Activated T-helper 1 cell treated with anti-CD3 and anti-CD28 coated beads, Interleukin-12 subunit alpha, Interleukin-12 subunit beta, Interleukin-2, Interleukin-4 antibody, amounts not matched to agents 30 ng/mL and 10 ng/mL and 1 ng/mL, durations not matched to agents 14 hours and 24 hours and 36 hours (primary cell): ENCODE results near the gene PSMC3IP. TPM values are rescaled to one million over a fixed set of nuclear protein-coding genes. Genes with fewer than 3 reads are reported as not detected.
A peak's percentile ranks its signal among the peaks of the same experiment; 100 is the strongest.

Experiments used
- DNase-seq: peaks from one replicate; pipeline ENCODE4 v3.0.0; 2021; ENCODE audit warnings: low spot score
- H3K27ac Mint-ChIP-seq: one replicate; pipeline ENCODE4 v1.8.0; 2021; ENCODE audit warnings: mild to moderate bottlenecking, mixed read lengths
- H3K27me3 Mint-ChIP-seq: one replicate; pipeline ENCODE4 v1.8.0; 2022; ENCODE audit warnings: mild to moderate bottlenecking, moderate library complexity, mixed read lengths; ENCODE audit not compliant: insufficient read depth
- H3K36me3 Mint-ChIP-seq: one replicate; pipeline ENCODE4 v1.8.0; 2021; ENCODE audit warnings: low read depth, mixed read lengths
- H3K4me1 Mint-ChIP-seq: one replicate; pipeline ENCODE4 v1.8.0; 2021; ENCODE audit warnings: low read depth, mixed read lengths
- H3K4me3 Mint-ChIP-seq: one replicate; pipeline ENCODE4 v1.8.0; 2021; ENCODE audit warnings: mild to moderate bottlenecking, moderate library complexity, mixed read lengths
- H3K9me3 Mint-ChIP-seq: one replicate; pipeline ENCODE4 v1.8.0; 2021; ENCODE audit warnings: mixed read lengths
- intact Hi-C: fragments of 100-400 bp; cut with micrococcal nuclease; formaldehyde crosslinking; loops from one replicate; pipeline ENCODE4 v1.15.1; 2024
- total RNA-seq: library from RNA; stranded (reverse); gene quantifications from 2 replicates; pipeline ENCODE4 v1.2.3, GENCODE V29; 2022

PSMC3IP gene
- total RNA-seq, 1 donor from 2014 or later: 27.6 TPM

DNA sequence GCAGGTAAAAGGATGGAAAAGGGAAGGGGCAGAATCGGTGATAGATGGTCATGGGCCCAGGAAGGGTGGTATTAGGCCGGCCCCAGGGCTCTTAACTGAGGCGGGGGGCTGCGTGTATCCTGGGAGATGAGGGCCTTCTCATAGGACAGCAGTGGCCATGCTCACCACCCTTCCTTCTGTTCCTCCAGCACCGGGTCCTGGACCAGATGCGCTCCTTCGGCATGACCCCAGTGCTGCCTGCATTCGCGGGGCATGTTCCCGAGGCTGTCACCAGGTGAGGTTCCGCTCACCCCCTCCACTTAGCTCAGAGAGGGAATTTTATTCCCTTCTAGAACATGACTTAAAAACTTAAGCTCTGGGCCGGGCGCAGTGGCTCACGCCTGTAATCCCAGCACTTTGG, 39.0 kb downstream of the PSMC3IP start:
- peaks cover 9% of the 10 kb centered on the region for H3K36me3 Mint-ChIP-seq
- no peaks in the 10 kb centered on the region for H3K9me3 Mint-ChIP-seq
- no peak overlapping the region for H3K4me3 Mint-ChIP-seq
- intact Hi-C loops: no loop called here
- no peak for DNase-seq
- H3K4me1 Mint-ChIP-seq: peaks cover 31% of the 10 kb centered on the region
- H3K27me3 Mint-ChIP-seq: peaks cover 7% of the 10 kb centered on the region
- no peak overlapping the region for H3K27ac Mint-ChIP-seq

DNA sequence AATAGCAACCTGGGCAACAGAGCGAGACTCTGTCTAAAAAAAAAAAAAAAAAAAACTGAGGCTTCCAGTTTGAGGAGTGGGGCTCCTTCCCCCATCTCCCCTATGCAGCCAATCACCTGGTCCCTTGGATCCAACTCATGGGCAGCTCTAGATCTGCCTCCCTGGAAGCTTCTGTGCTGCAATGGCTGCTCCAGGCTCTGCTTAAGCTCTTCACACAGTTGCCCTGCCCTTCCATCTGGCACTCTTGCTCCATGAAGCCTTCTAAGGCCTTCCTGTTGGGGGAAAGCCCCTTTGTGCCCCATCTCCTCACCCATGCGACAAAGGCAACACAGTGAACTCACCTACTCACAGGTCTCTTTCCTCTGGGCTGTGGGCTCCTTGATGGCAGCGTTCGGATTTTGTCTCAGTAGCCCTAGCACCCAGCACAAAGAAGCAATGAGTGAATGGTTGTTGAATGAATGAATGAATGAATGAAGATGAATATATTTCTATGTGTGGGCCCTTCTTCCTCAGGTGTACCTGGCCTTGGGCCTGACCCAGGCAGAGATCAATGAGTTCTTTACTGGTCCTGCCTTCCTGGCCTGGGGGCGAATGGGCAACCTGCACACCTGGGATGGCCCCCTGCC, 39.6 kb downstream of the PSMC3IP start:
- intact Hi-C loops: no loop called here
- peaks cover 9% of the 10 kb centered on the region for H3K36me3 Mint-ChIP-seq
- peaks cover 31% of the 10 kb centered on the region for H3K4me1 Mint-ChIP-seq
- H3K27me3 Mint-ChIP-seq: peaks cover 10% of the 10 kb centered on the region
- peak overlapping the region; percentile 62 for H3K4me3 Mint-ChIP-seq
- H3K9me3 Mint-ChIP-seq: no peaks in the 10 kb centered on the region
- no peak for DNase-seq
- peak overlapping the region; percentile 24 for H3K27ac Mint-ChIP-seq

DNA sequence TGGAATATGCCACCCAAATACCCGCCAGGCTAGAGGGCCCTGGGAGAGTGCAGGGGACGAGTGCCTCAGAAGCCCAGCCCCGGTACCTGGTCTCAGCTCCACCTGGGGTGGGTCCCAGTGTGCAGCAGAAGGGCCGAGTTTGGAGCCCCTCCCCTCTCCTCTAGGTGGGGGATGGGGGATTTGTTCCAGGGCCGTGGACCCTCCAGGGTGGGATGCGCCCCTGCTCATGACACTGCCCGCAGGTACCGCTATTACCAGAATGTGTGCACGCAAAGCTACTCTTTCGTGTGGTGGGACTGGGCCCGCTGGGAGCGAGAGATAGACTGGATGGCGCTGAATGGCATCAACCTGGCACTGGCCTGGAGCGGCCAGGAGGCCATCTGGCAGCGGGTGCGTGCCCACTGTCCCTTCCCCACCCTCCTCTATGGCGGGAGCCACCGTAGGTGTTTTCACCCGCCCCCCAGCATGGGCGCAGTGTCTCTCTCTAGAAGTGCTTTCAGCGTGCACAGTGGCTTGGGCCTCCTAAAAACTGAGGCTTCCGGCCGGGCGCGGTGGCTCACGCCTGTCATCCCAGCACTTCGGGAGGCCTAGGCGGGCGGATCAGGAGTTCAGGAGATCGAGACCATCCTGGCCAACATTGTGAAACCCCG, 40.2 kb downstream of the PSMC3IP start:
- peaks cover 31% of the 10 kb centered on the region for H3K4me1 Mint-ChIP-seq
- H3K27me3 Mint-ChIP-seq: peaks cover 12% of the 10 kb centered on the region
- H3K36me3 Mint-ChIP-seq: peaks cover 8% of the 10 kb centered on the region
- no peak for DNase-seq
- no peak overlapping the region for H3K27ac Mint-ChIP-seq
- H3K9me3 Mint-ChIP-seq: no peaks in the 10 kb centered on the region
- peak overlapping the region; percentile 90 for H3K4me3 Mint-ChIP-seq
- intact Hi-C loops: no loop called here

DNA sequence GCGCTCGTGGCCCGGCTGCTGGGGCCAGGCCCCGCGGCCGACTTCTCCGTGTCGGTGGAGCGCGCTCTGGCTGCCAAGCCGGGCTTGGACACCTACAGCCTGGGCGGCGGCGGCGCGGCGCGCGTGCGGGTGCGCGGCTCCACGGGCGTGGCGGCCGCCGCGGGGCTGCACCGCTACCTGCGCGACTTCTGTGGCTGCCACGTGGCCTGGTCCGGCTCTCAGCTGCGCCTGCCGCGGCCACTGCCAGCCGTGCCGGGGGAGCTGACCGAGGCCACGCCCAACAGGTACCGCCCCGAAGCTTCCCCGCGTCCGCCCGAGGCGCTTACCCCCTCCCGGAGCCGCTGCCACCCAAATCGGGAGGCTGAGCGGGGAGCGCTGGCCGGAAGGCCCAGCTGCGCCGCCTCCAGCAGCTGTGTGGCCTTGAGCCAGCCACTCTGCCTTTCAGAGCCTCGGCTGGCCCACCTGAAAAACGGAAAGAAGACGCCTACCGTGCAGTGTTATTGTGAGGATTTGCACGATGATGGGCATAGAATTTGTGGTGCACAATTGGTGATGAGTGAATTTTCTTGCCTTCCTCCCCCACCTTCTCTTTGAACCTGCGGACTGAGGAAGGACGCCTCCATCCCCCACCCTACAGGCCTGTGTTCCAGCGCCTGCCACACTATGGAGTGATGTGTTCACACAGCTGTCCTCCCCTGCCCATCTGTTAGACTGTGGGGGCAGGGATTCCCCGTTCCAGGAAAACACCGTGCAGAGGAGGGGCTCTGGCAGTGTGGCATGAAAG, 41.0 kb downstream of the PSMC3IP start:
- peak overlapping the region; percentile 90 for H3K4me3 Mint-ChIP-seq
- peak overlapping the region; percentile 88 for H3K27ac Mint-ChIP-seq
- peaks cover 8% of the 10 kb centered on the region for H3K36me3 Mint-ChIP-seq
- no peaks in the 10 kb centered on the region for H3K9me3 Mint-ChIP-seq
- intact Hi-C loops: loop anchor here (1.0 kb wide), 3 partner anchors 18 to 73 kb away; partner anchors contain the start of genes PSMC3IP, RETREG3 and TUBG1
- peaks cover 33% of the 10 kb centered on the region for H3K4me1 Mint-ChIP-seq
- peak; percentile 76 for DNase-seq
- peaks cover 15% of the 10 kb centered on the region for H3K27me3 Mint-ChIP-seq

GRCh38 chr17:42536048-42536371, 41.5 kb downstream of the PSMC3IP start, which contains the start of gene NAGLU:
Gene NAGLU, plus strand, starts transcription at chr17:42536241. Its CDS starts 32 bp downstream, at chr17:42536273.
- intact Hi-C loops: loop anchor here (1.0 kb wide), 3 partner anchors 18 to 73 kb away; partner anchors contain the start of genes PSMC3IP, RETREG3 and TUBG1
- Mint-ChIP-seq H3K27ac (peak within 1 kb of the TSS; percentile 89), H3K9me3 (no peaks in the 10 kb centered on the region)

GRCh38 chr17:42535155-42536047, 42.1 kb downstream of the PSMC3IP start:
- Mint-ChIP-seq H3K4me1 (peaks cover 33% of the 10 kb centered on the region), H3K4me3 (peak overlapping the region; percentile 89), H3K9me3 (no peaks in the 10 kb centered on the region)

More at GRCh38 chr17:42536048-42536371, 41.5 kb downstream of the PSMC3IP start, which contains the start of gene NAGLU:
- DNase-seq: peak; percentile 85
- peaks cover 8% of the 10 kb centered on the region for H3K36me3 Mint-ChIP-seq
- H3K27me3 Mint-ChIP-seq: peaks cover 16% of the 10 kb centered on the region
- peak within 1 kb of the TSS; percentile 90 for H3K4me3 Mint-ChIP-seq
- H3K4me1 Mint-ChIP-seq: peaks cover 33% of the 10 kb centered on the region

DNA sequence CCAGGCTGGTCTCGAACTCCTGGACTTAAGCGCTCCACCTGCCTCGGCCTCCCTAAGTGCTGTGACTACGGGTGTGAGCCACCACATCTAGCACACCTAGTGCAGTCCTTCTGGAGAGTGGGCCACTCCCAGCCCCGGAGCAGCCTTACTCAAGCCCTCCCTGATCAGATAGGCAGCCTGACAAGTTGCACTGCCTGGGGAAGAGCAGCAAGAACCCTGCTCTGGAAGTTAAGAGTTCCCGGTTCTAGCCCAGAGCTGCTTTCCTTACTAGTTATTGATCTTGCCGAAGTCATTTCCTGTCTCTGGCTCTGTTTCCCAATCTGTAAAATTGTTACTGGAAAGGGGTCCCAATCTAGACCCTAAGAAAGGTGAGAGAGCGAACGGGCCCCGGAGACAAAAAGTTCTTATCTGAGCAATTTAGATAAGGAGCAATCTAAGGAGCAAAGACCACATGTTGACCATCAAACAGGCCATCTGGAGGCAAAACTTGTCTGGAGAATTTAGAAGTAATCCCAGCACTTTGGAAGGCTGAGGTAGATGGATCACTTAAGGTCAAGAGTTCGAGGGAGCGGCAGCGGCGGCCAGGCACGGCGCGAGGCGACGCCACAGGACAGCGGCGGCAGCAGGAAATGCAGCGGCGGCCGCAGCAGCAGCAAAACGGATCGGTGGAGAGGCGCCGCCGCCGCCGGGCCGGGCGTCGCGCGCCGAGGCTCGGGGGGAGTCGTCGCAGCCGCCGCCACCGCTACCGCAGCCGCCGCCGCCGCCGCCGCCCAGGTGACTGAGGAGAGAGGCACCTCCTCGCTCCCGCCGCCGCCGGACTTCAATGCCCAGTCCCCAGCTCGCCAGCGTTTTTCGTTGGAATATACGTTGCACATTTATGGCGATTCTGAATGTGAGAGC, 45.8 kb downstream of the PSMC3IP start:
- intact Hi-C loops: no loop called here
- no peaks in the 10 kb centered on the region for H3K9me3 Mint-ChIP-seq
- H3K4me3 Mint-ChIP-seq: peak overlapping the region; percentile 78
- H3K4me1 Mint-ChIP-seq: peaks cover 34% of the 10 kb centered on the region
- peaks cover 6% of the 10 kb centered on the region for H3K36me3 Mint-ChIP-seq
- DNase-seq: peak; percentile 37
- H3K27ac Mint-ChIP-seq: peak overlapping the region; percentile 44
- peaks cover 19% of the 10 kb centered on the region for H3K27me3 Mint-ChIP-seq

More at GRCh38 chr17:42535155-42536047, 42.1 kb downstream of the PSMC3IP start:
- peak overlapping the region; percentile 89 for H3K27ac Mint-ChIP-seq
- DNase-seq: no peak
- intact Hi-C loops: loop anchor here (1.0 kb wide), 3 partner anchors 19 to 74 kb away; partner anchors contain the start of genes PSMC3IP, RETREG3 and TUBG1
- peaks cover 8% of the 10 kb centered on the region for H3K36me3 Mint-ChIP-seq
- peaks cover 16% of the 10 kb centered on the region for H3K27me3 Mint-ChIP-seq

GRCh38 chr17:42530952-42531454, 46.5 kb downstream of the PSMC3IP start:
- H3K27me3 Mint-ChIP-seq: peaks cover 19% of the 10 kb centered on the region
- no peaks in the 10 kb centered on the region for H3K9me3 Mint-ChIP-seq
- no peak for DNase-seq
- intact Hi-C loops: no loop called here
- no peak overlapping the region for H3K27ac Mint-ChIP-seq
- H3K4me1 Mint-ChIP-seq: peaks cover 32% of the 10 kb centered on the region
- H3K4me3 Mint-ChIP-seq: no peak overlapping the region
- peaks cover 6% of the 10 kb centered on the region for H3K36me3 Mint-ChIP-seq

GRCh38 chr17:42529061-42529460, 48.5 kb downstream of the PSMC3IP start:
- no peak overlapping the region for H3K27ac Mint-ChIP-seq
- intact Hi-C loops: loop anchor here (5.0 kb wide), 1 partner anchor 122 kb away; no protein-coding TSS in a partner anchor
- no peak for DNase-seq
- H3K9me3 Mint-ChIP-seq: no peaks in the 10 kb centered on the region
- peaks cover 4% of the 10 kb centered on the region for H3K36me3 Mint-ChIP-seq
- peaks cover 19% of the 10 kb centered on the region for H3K27me3 Mint-ChIP-seq
- peaks cover 24% of the 10 kb centered on the region for H3K4me1 Mint-ChIP-seq
- no peak overlapping the region for H3K4me3 Mint-ChIP-seq

DNA sequence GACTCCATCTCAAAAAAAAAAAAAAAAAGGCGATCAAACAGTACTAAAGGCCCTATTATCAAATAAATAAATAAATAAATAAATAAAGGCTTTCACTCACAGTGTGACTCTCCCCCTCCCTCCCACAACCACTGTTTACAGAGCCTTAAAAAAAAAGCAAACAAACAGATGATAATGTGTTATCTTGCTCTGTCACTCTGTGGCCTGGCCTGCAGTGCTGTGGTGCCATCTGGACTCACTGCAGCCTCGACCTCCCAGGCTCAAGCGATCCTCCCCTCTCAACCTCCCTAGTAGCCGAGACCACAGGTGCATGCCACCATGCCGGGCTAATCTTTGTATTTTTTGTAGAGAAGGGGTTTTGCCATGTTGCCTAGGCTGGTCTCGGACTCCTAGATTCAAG, 49.6 kb downstream of the PSMC3IP start:
- intact Hi-C loops: loop anchor here (1.0 to 5.0 kb wide), 3 partner anchors 100 to 206 kb away; no protein-coding TSS in a partner anchor
- Mint-ChIP-seq H3K36me3 (peaks cover 1% of the 10 kb centered on the region), H3K9me3 (no peaks in the 10 kb centered on the region), H3K27ac (no peak overlapping the region), H3K27me3 (peaks cover 11% of the 10 kb centered on the region), H3K4me1 (peaks cover 24% of the 10 kb centered on the region), H3K4me3 (no peak overlapping the region)
- no peak for DNase-seq

GRCh38 chr17:42526031-42526444, 51.5 kb downstream of the PSMC3IP start:
- intact Hi-C loops: loop anchor here (5.0 kb wide), 1 partner anchor 119 kb away; no protein-coding TSS in a partner anchor
- H3K27me3 Mint-ChIP-seq: peaks cover 6% of the 10 kb centered on the region
- H3K9me3 Mint-ChIP-seq: no peaks in the 10 kb centered on the region
- no peak overlapping the region for H3K4me3 Mint-ChIP-seq
- peaks cover 6% of the 10 kb centered on the region for H3K36me3 Mint-ChIP-seq
- no peak for DNase-seq
- H3K27ac Mint-ChIP-seq: no peak overlapping the region
- H3K4me1 Mint-ChIP-seq: peaks cover 15% of the 10 kb centered on the region
